Activated CD4-positive, alpha-beta T cell treated with anti-CD3 and anti-CD28 coated beads, Interleukin-2, amount 50 U/mL, for 4 hours (primary cell): Measurements from ENCODE around the gene R3HDM4.

ENCODE experiments used
- DNase-seq, 2 experiments: peaks; one replicate each; pipeline ENCODE4 v3.0.0-alpha.2; 2020

Gene R3HDM4

GRCh38 chr19:872266-872951 is 40.6 kb downstream of the R3HDM4 start:
- peak; percentile 70 to 72 for DNase-seq

GRCh38 chr19:871446-872265 is 41.4 kb downstream of the R3HDM4 start:
- no peak for DNase-seq

GRCh38 chr19:870963-871401 is 42.0 kb downstream of the R3HDM4 start:
- DNase-seq: no peak

- DNase-seq: no peak
Measured at GRCh38 chr19:870314-870713, 42.7 kb downstream of the R3HDM4 start.

GRCh38 chr19:869245-870177 is 43.5 kb downstream of the R3HDM4 start:
- DNase-seq: no peak

GRCh38 chr19:868458-869244 is 44.4 kb downstream of the R3HDM4 start:
- DNase-seq: no peak

- DNase-seq: no peak
Measured at GRCh38 chr19:867855-868457, 45.1 kb downstream of the R3HDM4 start.

- no peak for DNase-seq
Measured at GRCh38 chr19:867301-867793, 45.7 kb downstream of the R3HDM4 start.

GRCh38 chr19:866769-867300 is 46.2 kb downstream of the R3HDM4 start:
- no peak for DNase-seq

GRCh38 chr19:863315-863620 is 49.8 kb downstream of the R3HDM4 start:
- DNase-seq: no peak

GRCh38 chr19:862581-863314 is 50.3 kb downstream of the R3HDM4 start:
- peak; percentile 73 to 74 for DNase-seq

- DNase-seq: peak; percentile 60 to 63
Measured at GRCh38 chr19:861756-862580, 51.1 kb downstream of the R3HDM4 start.

- no peak for DNase-seq
Measured at GRCh38 chr19:861141-861755, 51.8 kb downstream of the R3HDM4 start.

- no peak for DNase-seq
Measured at GRCh38 chr19:858868-859843, 53.9 kb downstream of the R3HDM4 start, which contains the start of gene CFD. Gene CFD, plus strand, starts transcription at chr19:859664. Its CDS starts 26 bp downstream, at chr19:859690.

- DNase-seq: no peak
Measured at GRCh38 chr19:858284-858683, 54.7 kb downstream of the R3HDM4 start.

- DNase-seq: no peak
Measured at GRCh38 chr19:855566-856120, 57.4 kb downstream of the R3HDM4 start.

GRCh38 chr19:855142-855541 is 57.9 kb downstream of the R3HDM4 start:
- no peak for DNase-seq

- no peak for DNase-seq
Measured at GRCh38 chr19:854549-854948, 58.5 kb downstream of the R3HDM4 start.
